HepG2 (cell line): ENCODE results near the gene PLAAT1.

Experiments used
- MED8 ChIP-seq: sonication (generic); formaldehyde crosslinking; IDR thresholded peaks from 2 replicates; pipeline ENCODE4 v1.8.1; 2023; ENCODE audit warnings: mild to moderate bottlenecking, missing genetic modification reagents; ENCODE audit not compliant: insufficient replicate concordance
- POLR2A ChIP-seq, 2 experiments: IDR thresholded peaks; 2 replicates each; pipeline ENCODE4 v1.6.1; 2011; ENCODE audit warnings: low read depth in 2 of 2, low read length in 2 of 2, mild to moderate bottlenecking in 1 of 2, moderate library complexity in 1 of 2; ENCODE audit not compliant: insufficient read depth in 1 of 2
- RAD21 ChIP-seq: fragments of 450-650 bp; formaldehyde crosslinking; IDR thresholded peaks from 2 replicates; pipeline ENCODE4 v1.5.0; 2020; ENCODE audit warnings: mild to moderate bottlenecking
- SNAPC2 ChIP-seq: sonication (generic); formaldehyde crosslinking; IDR thresholded peaks from 2 replicates; pipeline ENCODE4 v1.8.1; 2022; ENCODE audit warnings: mild to moderate bottlenecking, missing genetic modification reagents
- TAF1 ChIP-seq: sonication (generic); formaldehyde crosslinking; IDR thresholded peaks from 2 replicates; pipeline ENCODE4 v1.4.0; 2020; ENCODE audit warnings: missing genetic modification reagents
- ZNF274 ChIP-seq: sonication (generic); formaldehyde crosslinking; IDR thresholded peaks from 2 replicates; pipeline ENCODE4 v1.5.1; 2020; ENCODE audit warnings: mild to moderate bottlenecking, missing genetic modification reagents
- ZNF282 ChIP-seq: fragments of 450-650 bp; IDR thresholded peaks from 2 replicates; pipeline ENCODE4 v1.6.1; 2018; ENCODE audit not compliant: partially characterized antibody
- TF ChIP-seq, protein P1 (sequence below): sonication (generic); formaldehyde crosslinking; conservative IDR thresholded peaks from 2 replicates; pipeline ENCODE4 v1.4.0; 2020; ENCODE audit warnings: missing genetic modification reagents

DNA sequence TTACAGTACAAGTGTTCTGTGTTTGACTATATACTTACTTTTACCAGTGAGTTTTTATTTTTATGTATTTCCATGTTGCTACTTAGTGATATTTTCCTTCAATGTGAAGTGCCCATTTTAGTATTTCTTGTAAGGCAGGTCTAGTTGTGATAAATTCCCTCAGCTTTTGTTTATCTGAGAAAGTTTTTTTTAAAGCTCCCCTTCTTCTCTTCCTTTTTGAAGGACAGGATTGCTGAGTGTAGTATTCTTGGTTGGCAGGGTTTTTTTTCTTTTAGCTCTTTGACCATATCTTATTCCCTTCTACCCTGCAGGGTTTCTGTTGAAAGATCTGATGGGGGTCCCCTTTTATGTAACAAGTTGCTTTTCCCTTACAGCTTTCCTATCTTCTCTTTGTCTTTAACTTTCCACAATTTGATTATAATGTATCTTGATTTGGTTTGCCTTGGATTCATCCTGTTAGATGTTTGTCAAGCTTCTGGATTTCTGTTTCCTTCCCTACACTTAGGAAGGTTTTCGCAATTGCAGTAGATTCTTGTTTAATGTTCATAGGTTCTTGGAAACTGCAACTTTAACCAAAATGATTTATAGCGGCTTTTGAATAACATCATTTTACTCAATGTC is 7.9 kb downstream of the PLAAT1 start:
- no peak for TF ChIP-seq RAD21 (CRISPR knock-in tag)
- no peak for TF ChIP-seq ZNF282
- no peak for TF ChIP-seq POLR2A (IDR thresholded peaks at IDR 0.05; ENCODE audit: insufficient read depth in 1 of 2, low read depth in 2 of 2, low read length in 2 of 2)
- TF ChIP-seq, protein P1, sequence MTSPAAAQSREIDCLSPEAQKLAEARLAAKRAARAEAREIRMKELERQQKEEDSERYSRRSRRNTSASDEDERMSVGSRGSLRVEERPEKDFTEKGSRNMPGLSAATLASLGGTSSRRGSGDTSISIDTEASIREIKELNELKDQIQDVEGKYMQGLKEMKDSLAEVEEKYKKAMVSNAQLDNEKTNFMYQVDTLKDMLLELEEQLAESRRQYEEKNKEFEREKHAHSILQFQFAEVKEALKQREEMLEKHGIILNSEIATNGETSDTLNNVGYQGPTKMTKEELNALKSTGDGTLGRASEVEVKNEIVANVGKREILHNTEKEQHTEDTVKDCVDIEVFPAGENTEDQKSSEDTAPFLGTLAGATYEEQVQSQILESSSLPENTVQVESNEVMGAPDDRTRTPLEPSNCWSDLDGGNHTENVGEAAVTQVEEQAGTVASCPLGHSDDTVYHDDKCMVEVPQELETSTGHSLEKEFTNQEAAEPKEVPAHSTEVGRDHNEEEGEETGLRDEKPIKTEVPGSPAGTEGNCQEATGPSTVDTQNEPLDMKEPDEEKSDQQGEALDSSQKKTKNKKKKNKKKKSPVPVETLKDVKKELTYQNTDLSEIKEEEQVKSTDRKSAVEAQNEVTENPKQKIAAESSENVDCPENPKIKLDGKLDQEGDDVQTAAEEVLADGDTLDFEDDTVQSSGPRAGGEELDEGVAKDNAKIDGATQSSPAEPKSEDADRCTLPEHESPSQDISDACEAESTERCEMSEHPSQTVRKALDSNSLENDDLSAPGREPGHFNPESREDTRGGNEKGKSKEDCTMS (CRISPR knock-in tag) = no peak
- TF ChIP-seq ZNF274 (CRISPR knock-in tag) = no peak
- no peak for TF ChIP-seq SNAPC2 (CRISPR knock-in tag)
- no peak for TF ChIP-seq MED8 (CRISPR knock-in tag)
- no peak for TF ChIP-seq TAF1 (CRISPR knock-in tag)
